ENCODE data around the gene BSPRY.
"Not testable (repeated sequence)": the region's sequence is repeated elsewhere in the genome, so short reads cannot be mapped to it uniquely, and the experiment has no call there.

BSPRY gene

DNA sequence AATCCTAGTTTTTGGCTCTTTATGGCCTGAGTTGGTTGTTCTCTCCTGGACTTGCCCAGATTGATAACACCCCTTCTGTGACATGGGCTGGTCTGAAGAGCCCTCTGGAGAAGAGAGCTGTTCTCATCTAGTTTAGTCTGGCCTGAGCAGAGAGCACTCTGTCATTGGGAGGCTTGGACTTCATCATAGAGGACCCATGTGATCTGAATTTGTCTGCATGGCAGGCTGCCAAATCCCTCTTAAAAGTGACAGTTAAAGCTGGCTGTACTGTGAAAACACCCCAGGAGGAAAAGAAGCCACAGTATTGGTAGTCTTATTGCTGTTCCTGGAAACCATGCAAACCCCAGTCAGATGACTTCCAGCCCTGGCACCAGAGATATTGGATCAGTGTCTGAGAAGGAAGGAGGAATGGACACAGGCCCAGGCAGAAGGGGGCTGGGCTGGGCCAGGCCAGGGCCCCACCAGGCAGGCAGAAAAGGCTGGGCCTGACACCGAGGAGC is 5.6 kb upstream of the BSPRY start:
- peak; percentile 1 for DNase-seq

DNA sequence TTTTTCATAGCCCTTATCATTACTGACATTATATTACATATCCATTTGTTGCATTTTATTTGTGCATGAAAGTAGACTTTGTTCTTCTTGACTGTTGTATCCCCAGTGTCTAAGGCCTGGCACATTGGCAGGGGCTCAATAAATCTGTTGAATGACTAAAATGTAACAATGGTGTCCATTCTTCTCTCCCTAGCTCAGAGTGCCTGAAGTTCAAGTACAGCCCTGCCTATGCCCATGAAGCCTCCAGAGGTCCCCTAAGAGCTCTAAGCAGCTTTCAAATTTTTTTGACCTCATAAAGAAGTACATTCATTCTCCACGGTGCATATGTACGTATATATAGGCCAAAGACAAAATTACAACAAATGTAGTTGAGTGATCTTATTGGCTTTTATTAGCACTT is 4.2 kb upstream of the BSPRY start:
- no peak for DNase-seq

DNA sequence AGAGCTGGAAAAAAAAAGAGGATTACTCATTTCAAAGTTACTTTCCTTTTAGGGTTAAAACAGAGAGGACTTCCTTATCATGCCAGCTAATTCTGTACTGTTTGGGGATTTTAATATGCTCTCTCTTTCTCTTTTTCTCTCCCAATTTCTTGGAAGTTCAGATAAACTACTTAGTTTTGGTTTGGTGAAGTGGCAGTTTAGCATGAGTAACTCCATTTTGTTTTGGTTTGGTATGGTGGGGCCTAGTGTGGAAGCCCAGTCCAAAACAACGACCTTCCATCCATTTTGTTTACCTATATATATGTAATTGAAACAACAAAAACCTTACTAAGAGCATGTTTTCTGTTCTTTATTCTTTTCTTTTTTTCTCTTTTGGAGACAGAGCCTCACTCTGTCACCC is 3.7 kb upstream of the BSPRY start:
- no peak for DNase-seq

DNA sequence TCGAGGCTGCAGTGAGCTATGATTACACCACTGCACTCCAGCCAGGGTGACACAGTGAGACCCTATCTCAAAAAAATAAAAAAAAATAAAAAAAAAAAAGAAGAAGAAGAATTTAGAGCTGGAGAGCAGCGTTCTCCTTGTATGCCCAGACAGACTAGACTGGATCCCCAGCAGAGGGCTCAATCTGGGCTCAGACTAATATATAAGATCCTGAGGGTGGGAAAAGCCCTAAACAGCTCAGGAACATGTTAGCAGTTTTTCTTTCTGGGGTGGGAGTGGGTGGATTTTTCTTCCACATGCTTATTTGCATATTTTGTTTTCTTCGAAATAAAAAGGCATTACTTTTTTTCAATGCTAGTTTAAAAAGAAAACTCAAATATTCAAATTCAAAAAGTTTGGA is 904 bp upstream of the BSPRY start:
- no peak for DNase-seq

DNA sequence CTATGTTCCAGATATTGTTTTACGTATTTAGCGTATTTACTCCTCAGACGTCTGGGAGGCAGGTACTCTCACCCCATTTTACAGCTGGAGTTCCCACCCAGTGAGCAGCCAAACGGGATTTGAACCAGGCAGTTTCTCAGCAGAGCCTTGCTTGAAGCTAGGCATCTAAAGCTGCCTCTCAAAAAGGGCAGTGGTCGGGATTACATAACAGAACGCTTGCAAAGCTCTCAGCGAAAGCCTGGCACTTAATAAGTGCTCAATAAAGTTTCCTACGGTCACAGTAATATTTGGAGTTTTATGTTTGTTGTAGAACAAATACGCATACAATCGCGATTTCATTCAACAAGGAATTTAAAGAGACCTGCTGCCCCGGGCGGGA is 286 bp upstream of the BSPRY start:
- no peak for DNase-seq

- DNase-seq, result no peak
These were observed 843 bp downstream of the BSPRY start for GRCh38 chr9:113350107-113350661.

DNA sequence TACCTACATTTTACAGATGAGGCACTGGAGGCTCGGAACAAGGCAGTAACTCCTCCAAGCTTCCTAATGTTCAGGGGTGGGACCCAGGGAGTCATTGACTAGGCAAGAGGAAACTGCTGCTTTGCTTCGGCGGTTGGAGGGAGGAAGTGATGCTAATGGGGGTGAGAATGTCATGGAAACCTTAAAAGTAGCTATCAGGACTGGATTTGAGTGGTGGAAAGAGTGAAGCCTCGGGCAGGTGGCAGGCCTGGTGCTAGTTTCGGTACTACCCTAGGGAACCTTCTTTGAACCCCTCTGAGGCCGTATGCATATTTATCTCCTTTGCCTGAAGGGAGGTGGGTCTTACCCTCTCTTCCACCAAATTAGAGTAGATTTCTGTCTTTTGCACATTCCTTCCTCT is 1.6 kb downstream of the BSPRY start:
- DNase-seq, result no peak

DNA sequence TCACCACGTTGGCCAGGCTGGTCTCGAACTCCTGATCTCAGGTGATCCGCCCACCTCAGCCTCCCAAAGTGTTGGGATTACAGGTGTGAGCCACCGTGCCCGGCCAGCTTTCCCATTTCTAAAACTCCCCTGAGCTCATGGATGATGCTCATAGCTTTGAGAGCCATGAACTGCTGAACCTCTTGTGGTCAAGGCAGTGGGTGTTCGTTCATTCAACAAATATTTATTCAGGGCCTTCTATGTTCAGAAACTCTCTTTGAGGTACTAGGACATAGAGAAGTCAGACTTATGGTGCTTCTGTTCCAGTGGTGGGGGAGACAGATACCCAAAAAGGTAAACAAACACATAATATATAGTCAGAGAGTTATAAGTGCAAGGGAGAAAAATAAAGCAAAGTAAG is 2.7 kb downstream of the BSPRY start:
- DNase-seq, result no peak

DNA sequence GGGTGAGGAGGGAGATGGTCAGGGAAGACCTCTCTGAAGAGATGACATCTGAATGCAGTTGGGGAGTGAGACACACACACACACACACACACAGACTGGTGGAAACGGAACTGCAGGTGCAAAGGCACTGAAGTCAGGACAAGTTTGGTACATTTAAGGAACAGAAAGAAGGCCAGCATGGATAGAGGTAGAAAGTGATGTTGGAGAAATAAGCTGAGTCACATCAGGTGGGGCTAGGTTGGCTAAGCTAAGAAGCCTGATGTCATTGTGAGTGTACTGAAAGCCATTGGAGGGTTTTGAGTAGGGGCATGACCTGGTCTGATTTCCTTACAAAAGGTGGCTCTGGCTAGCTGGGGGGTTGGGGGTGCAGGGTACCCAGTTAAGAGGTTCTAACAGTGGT is 3.1 kb downstream of the BSPRY start:
- DNase-seq, result no peak

GRCh38 chr9:113355040-113355596 is 5.8 kb downstream of the BSPRY start:
- DNase-seq, result no peak

DNA sequence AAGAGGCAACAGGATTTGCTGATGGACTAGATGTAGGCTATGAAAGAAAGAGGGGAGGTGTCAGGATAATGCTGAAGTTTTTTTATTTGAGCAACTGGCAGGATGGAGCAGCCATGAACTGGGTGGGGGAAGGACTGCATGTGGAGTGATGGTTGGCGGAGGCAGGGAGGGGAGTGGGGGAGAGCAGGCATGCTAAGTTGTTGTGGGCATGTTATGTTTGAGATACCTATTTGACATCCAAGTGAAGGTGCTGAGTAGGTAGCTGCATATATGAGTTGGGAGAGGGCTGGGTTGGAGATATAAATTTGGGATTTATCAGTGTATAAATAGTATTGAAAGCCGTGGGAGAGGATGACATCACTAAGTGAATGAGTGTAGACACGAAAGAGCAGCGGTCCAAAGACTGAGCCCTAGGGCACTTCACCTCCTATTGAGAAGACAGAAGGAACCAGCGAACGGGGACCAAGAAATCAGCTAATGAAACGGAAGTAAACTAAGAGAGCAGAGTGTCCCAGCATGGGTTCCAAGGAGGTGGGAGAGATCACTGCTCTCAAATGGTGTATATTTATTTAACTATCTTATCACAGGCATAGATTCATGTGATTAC is 7.4 kb downstream of the BSPRY start:
- DNase-seq, result no peak

DNA sequence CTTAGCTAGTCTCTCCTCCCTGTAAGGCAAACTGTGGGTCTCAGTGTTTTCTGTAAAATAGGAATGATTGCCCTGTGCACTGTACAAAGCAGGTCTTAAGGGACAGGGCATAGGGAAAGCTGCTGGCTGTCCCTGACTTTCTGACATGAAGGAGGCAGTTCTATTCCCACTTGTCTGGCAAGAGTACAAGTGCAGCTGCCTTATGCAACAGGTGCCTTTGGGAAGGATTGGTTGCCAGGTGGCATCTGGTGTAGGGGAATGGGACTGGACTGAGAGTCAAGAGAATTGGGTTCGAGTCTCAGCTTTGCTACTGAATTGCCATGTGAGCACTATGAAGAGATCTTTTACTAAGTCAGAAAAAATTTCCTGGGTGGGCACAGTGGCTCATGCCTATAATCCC is 10.0 kb downstream of the BSPRY start:
- no peak for DNase-seq

GRCh38 chr9:113360242-113360842 is 11.0 kb downstream of the BSPRY start:
- DNase-seq, result no peak

GRCh38 chr9:113361304-113362018 is 12.1 kb downstream of the BSPRY start:
- DNase-seq, result no peak

DNA sequence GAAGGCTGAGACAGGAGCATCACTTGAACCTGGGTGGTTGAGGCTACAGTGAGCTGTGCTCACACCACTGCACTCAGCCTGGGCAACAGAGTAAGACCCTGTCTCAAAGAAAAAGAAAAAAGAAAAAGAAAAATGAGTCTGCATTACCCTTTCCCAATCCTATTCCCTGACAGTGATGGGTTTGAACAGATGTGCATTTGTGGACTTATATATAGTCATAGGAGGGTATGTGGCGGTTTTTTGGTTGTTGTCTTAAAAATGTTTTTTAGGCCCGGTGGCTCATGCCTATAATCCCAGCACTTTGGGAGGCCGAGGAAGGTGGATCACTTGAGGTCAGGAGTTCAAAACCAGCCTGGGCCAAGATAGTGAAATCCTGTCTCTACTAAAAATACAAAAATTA is 14.0 kb downstream of the BSPRY start:
- DNase-seq, result no peak

GRCh38 chr9:113364951-113365350 is 15.6 kb downstream of the BSPRY start:
- DNase-seq, result no peak

DNA sequence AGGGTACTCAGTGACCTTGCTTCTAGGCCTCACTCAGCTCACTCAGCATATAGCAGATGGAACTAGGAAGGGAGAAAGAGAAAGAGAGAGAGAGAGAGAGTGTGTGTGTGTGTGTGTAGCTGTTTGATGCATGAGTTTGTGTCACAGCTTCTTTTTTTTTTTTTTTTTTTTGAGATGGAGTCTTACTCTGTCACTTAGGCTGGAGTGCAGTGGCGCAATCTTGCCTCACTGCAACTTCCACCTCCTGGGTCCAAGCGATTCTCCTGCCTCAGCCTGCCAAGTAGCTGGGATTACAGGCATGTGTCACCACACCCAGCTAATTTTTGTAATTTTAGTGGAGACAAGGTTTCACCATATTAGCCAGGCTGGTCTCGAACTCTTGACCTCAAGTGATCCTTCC is 16.3 kb downstream of the BSPRY start:
- DNase-seq, result not testable (repeated sequence)

DNA sequence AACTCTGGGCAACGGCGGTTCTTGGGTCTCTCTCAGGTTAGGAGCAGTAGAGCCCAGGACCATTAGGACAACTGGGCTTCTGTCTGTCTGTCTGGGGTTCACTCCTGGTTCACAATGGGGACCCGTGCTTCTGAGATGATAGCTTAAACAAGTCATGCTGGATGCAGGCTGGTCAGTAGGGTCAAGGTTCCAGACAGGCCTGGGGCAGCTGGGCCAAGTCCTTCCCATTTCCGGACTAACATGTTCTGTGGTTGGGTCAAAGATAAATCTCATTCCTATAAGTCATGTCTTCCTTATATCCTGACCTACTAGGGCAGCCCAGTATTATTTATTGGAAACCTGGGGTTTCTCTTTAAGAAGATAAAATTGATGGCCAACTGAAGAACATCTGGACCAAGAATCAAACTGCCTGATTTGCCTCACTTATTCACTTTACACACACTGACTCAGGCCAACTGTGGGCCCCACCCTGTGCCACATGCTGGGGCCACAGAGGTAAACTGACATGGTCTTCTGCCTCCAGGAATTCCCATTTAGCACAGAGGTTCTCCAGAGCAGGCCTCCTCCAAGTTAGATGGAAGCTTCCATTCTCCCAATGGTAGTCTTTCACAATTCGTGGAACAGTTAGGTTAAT is 19.1 kb downstream of the BSPRY start:
- no peak for DNase-seq

DNA sequence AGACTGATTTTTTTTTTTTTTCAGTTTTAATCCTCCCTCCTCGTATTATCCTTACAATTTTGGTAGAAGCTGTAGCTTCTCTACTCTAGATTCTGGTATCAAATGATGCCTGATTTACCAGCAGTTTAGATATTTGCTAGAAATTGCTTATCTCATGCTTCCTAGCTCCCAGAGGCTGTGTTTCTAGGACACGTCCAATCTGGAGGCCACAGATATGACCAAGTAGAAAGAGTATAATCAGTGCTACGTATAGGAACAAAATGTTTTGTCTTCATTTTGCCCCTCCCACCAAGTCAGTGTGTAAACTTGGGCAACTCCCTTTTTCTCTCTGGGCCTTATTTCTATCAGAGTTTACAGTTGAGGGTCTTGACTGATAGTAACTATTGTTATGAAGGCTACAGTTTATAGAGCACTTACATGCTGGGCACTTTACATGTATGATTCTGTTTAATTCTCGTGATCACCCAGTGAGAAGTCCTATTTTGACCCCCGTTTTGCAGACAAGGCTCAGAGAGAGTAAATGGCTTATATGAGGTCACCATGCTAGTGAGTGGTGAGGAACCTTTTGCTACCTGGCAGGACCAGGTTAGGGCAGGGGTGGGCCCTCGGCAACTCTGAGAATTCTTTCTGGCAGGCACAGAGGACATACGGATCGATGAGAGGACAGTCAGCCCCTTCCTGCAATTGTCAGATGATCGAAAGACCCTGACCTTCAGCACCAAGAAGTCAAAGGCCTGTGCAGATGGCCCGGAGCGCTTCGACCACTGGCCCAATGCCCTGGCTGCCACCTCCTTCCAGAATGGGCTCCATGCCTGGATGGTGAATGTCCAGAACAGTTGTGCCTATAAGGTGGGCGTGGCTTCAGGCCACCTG is 19.9 kb downstream of the BSPRY start:
- DNase-seq, result no peak

- DNase-seq, result no peak
These were observed 20.5 kb downstream of the BSPRY start for GRCh38 chr9:113369855-113370140.

GRCh38 chr9:113370806-113371325 is 21.5 kb downstream of the BSPRY start:
- no peak for DNase-seq

GRCh38 chr9:113372059-113372458 is 22.7 kb downstream of the BSPRY start:
- DNase-seq, result no peak
